ENCODE measurements around the gene ZNF134.

DNA sequence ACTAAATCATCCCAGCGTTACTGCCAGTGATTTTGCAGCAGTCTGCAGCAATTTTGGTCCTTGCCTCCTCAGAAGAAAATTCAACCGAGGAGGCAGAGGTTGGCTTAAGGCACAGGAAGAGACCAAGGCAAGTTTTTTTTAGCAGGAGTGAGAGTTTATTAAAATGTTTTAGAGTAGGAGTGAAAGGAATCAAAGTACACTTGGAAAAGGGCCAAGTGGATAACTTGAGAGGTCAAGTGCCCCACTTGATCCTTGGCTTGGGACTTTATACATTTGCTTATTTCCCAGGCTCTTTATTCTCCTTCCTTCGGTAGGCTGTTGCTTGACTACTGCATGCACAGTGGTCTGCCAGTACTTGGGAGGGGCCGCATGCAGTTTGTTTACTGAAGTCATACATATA is 2.9 kb upstream of the ZNF134 start:
- TF ChIP-seq, protein P1, sequence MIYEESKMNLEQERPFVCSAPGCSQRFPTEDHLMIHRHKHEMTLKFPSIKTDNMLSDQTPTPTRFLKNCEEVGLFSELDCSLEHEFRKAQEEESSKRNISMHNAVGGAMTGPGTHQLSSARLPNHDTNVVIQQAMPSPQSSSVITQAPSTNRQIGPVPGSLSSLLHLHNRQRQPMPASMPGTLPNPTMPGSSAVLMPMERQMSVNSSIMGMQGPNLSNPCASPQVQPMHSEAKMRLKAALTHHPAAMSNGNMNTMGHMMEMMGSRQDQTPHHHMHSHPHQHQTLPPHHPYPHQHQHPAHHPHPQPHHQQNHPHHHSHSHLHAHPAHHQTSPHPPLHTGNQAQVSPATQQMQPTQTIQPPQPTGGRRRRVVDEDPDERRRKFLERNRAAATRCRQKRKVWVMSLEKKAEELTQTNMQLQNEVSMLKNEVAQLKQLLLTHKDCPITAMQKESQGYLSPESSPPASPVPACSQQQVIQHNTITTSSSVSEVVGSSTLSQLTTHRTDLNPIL (CRISPR knock-in tag; IDR thresholded peaks at IDR 0.05; ENCODE audit: low read depth), result no peak
- TF ChIP-seq PPARA (CRISPR knock-in tag; IDR thresholded peaks at IDR 0.05; ENCODE audit: borderline replicate concordance) (no peak), ESRRG (CRISPR knock-in tag; IDR thresholded peaks at IDR 0.05) (no peak), GLIS3 (CRISPR knock-in tag; IDR thresholded peaks at IDR 0.05) (no peak), CSDC2 (CRISPR knock-in tag; IDR thresholded peaks at IDR 0.05) (no peak)
- TF ChIP-seq, protein P2, sequence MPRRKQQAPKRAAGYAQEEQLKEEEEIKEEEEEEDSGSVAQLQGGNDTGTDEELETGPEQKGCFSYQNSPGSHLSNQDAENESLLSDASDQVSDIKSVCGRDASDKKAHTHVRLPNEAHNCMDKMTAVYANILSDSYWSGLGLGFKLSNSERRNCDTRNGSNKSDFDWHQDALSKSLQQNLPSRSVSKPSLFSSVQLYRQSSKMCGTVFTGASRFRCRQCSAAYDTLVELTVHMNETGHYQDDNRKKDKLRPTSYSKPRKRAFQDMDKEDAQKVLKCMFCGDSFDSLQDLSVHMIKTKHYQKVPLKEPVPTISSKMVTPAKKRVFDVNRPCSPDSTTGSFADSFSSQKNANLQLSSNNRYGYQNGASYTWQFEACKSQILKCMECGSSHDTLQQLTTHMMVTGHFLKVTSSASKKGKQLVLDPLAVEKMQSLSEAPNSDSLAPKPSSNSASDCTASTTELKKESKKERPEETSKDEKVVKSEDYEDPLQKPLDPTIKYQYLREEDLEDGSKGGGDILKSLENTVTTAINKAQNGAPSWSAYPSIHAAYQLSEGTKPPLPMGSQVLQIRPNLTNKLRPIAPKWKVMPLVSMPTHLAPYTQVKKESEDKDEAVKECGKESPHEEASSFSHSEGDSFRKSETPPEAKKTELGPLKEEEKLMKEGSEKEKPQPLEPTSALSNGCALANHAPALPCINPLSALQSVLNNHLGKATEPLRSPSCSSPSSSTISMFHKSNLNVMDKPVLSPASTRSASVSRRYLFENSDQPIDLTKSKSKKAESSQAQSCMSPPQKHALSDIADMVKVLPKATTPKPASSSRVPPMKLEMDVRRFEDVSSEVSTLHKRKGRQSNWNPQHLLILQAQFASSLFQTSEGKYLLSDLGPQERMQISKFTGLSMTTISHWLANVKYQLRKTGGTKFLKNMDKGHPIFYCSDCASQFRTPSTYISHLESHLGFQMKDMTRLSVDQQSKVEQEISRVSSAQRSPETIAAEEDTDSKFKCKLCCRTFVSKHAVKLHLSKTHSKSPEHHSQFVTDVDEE (CRISPR knock-in tag; IDR thresholded peaks at IDR 0.05), result no peak
- TF ChIP-seq, protein P3, sequence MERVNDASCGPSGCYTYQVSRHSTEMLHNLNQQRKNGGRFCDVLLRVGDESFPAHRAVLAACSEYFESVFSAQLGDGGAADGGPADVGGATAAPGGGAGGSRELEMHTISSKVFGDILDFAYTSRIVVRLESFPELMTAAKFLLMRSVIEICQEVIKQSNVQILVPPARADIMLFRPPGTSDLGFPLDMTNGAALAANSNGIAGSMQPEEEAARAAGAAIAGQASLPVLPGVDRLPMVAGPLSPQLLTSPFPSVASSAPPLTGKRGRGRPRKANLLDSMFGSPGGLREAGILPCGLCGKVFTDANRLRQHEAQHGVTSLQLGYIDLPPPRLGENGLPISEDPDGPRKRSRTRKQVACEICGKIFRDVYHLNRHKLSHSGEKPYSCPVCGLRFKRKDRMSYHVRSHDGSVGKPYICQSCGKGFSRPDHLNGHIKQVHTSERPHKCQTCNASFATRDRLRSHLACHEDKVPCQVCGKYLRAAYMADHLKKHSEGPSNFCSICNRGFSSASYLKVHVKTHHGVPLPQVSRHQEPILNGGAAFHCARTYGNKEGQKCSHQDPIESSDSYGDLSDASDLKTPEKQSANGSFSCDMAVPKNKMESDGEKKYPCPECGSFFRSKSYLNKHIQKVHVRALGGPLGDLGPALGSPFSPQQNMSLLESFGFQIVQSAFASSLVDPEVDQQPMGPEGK (CRISPR knock-in tag; IDR thresholded peaks at IDR 0.05; ENCODE audit: borderline replicate concordance), result no peak

Data from SK-N-SH treated with all-trans-retinoic acid at 6 μM for 48 hours (cell line).